HG02943 (cell line): ENCODE measurements around the gene STX3.
"Not testable (repeated sequence)": the region's sequence is repeated elsewhere in the genome, so short reads cannot be mapped to it uniquely, and the experiment has no call there.

Experiments
- ATAC-seq: cut with Tn5 transposase; IDR thresholded peaks from one replicate; pipeline ENCODE4 v1.9.1; 2021; ENCODE audit warnings: mild to moderate bottlenecking, low read depth, moderate library complexity; ENCODE audit not compliant: unreplicated experiment

STX3 gene

GRCh38 chr11:59756845-59757244 lies 1.7 kb downstream of the STX3 start:
- no peak for ATAC-seq

DNA sequence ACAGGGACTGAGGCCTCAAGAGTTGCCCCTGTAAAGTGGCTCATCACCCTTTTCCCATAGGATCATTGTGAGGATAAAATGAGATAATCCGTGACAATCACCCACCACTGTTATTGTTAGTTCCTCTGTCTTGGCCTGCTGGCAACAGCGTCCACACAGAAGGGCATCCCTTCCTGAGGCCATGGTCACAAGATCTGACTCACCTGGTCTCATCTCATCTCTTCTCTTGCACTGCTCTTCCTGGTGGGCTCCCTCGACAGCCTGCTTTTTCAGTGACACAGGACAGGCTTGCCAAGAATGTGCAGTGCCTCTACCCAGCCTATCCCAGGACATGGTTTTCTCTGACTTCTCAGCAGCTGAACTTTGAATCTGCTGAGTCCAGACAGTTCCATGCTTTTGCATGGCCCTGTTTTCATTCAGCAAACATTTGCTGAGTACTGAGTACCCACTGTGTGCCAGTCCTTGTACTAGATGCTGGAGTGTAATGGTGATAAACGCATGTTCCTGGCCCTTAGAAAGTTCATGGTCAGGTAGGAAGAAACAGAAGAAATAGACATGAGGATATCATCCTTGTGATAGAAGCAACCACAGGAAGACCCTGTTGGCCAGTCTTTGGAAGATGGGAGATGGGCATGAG lies 3.3 kb downstream of the STX3 start:
- no peak for ATAC-seq

DNA sequence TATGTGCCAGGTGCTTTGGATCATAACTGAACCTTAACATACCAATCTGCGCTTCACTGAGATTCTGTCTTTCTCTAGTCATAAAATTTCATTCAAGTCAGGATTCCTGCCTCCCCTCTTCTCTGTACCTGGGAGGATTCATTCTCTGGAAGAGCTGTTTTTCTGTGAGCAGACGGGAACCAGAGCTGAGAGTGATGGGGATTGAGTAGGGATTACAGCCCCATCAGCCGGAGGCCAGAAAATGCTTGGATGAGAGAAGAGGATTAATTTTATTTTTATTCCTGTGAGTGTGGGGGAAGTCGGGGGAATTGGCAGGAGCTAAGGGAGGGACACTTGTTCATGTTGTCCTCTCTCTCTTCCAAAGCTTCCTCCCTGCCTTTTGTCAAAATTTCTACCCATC lies 4.7 kb downstream of the STX3 start:
- ATAC-seq = no peak

DNA sequence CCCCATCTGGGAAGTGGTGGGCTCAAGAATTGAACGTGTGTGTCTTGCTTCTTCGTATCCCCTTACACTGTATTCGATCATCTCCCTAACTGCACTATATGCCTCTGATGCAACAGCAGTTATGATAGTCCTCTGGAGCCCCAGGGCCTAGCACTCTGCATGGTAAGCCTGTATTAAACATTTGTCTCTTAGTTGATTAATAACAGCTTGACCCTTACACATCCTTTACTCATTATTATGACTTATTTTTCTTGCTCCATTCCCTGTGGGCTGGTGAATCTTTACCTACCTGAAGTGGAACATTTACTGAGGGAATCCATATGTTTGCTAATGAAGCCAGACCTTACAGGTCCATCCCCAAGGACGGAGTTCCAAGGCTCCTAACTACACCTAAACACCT lies 5.6 kb downstream of the STX3 start:
- no peak for ATAC-seq

GRCh38 chr11:59761993-59762392 lies 6.8 kb downstream of the STX3 start:
- ATAC-seq = no peak

GRCh38 chr11:59765068-59765735 lies 10.0 kb downstream of the STX3 start:
- ATAC-seq = no peak

GRCh38 chr11:59766542-59767224 lies 11.5 kb downstream of the STX3 start:
- ATAC-seq = no peak

- no peak for ATAC-seq
Observed at GRCh38 chr11:59767225-59767611, 12.0 kb downstream of the STX3 start.

DNA sequence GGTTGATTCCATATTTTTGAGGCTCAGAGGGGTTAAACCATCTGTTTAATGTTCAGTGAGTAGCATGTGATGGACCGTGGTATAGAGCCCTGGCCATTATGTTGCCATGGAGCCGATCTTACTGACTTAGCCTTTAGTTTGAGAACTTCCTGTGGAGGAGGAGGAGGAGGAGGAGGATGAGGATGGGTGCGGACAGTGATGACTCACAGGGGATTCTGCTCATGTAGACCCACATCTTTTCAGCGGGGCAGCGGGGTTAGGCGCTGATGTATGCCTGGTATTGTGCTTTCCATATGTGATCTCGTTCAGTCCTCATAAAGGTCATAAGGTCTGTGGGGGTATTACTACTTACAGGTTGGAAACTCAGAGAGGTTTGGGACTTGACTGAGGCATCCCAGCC lies 13.9 kb downstream of the STX3 start:
- no peak for ATAC-seq

DNA sequence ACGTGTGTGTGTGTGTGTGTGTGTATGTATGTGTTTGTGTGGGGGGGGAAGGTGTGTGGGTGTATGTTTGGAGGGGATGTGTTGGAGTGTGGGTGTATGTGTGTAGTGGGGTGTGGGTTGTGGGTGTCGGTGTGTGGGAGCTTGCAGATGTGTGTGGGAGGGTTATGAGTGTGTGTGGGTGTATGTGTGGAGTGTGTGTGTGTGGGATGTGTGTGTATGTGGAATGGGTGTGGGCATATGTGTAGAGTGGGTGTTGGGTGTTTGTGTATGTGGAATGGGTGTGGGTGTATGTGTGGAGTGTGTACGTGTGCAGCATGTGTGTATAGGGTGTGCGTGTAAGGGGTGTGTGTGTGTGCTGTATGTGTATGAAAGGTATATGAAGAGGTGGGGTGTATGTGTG lies 14.7 kb downstream of the STX3 start:
- ATAC-seq = no peak

DNA sequence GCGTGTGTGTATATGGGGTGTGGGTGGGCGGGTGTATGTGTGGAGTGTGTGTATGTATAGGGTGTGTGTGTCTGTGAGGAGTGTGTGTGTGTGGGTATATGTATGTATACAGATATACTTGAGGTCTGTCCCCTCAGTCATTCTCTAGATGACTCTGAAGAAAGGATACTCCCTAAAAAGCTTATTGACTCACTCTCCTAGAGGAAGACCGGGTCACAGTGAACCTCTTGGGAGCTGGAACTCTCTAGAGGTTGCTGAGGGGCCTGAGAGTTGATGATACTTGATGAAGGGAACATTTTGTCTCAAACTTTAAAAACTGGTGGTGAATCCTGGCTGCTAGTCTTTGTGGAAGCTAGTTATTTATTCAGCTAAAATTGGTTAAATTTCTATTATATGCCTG lies 15.1 kb downstream of the STX3 start:
- ATAC-seq = no peak

DNA sequence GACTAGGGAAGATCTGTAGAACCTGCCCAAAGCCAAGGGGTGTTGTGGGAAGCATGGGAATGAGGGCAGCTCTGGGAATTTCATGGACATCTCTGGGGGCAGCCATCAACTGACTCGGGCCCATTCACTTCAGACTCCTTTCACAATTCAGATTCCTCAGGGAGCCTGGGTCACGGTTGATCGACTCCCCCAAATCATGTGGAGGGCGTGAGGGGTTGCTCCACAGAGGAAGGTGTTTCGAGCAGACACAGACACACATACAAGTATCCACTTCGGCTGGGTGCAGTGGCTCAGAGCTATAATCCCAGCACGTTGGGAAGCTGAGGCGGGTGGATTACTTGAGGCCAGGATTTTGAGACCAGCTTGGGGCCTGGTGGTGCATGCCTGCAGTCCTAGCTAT lies 15.7 kb downstream of the STX3 start:
- ATAC-seq = no peak

DNA sequence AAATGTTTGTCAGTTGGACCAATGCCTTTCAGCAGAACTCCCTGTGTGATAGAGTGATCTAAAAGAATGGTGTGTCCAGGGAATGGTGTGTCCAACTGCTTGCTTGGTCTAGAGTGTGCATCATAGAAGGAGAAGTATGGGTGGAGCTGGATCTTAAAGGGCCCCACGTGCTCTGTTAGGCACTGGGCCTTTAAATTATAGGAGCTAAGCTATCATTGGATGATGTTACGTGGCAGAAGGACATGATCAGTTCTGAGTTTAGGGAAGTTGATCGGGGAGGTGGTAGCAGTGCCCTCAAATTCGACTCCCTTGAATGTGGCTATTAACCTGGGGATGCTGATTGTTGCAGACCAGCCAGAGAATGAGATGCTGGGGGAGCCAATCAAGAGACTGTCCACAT lies 16.4 kb downstream of the STX3 start:
- ATAC-seq = no peak

DNA sequence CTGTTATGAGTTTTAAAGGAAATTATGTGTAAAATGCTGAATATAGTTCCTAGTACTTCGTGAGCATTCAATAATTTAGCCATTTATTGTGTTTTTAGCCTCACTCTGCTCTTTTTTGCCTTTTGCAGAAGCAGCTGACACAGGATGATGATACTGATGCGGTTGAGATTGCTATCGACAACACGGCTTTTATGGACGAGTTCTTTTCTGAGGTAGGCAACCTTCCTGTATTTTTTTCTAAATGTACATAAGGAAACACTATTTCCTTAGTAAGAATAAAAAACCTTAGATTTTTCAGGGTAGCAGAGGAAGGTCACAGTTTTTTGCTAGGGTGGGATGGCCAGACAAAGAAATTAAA lies 17.9 kb downstream of the STX3 start:
- no peak for ATAC-seq

DNA sequence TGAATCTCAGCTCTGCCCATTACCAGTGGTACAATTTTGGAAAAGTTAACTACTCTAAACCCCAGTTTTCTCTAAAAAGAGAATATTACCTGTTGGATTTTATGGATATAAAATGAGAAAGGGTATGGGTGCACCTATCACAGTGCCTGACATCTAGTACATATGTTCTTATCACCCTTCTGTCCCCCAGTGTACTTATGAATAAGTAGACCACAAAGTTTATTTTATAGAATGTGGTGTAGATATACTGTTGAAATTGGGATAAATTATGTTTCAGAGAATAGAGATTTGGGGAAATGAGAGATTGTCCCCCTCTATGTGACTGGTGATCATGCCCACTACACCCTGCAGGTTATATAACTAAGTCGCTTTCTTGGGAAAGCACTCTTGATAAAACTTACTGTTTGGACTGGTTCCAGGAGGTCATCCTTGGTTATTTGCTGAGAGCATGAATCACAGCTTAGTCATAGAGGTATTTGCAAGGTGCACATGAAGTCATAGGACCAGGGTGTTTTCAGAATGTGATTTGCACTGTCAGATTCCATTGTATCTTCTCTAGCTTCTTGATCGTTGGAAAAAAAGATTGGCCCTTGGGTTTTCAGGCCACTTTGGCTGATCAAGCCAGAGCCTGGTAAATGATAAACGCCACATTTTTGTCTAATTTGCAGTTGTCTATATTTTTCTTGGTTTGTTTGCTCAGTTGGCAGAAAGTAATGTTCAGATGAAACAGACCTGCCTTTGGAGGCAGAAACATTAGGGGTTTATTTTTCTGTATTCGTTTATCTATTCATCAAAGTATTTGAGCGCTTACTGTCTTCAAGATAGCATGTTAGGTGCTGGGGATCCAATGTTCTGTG lies 21.3 kb downstream of the STX3 start:
- ATAC-seq = no peak

GRCh38 chr11:59777104-59777503 lies 21.9 kb downstream of the STX3 start:
- no peak for ATAC-seq

DNA sequence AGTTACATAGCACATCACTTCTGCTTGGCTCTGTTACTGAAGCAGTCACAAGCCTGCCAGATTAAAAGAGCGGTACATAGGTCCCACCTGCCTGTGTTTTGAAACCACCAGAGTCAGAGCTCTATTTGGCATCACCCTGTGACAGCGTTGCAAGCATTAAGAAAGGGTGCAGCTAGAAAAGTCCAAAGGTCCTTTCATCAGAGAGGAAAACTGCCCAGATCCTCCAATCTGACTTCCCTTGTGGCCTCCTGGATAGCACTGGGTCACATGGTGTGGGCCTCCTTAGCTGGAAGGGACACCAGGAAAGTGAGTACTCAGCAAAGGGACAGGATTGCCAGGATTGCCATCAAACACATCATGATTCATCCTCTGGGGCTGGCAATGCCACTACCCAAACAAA lies 22.9 kb downstream of the STX3 start:
- no peak for ATAC-seq

DNA sequence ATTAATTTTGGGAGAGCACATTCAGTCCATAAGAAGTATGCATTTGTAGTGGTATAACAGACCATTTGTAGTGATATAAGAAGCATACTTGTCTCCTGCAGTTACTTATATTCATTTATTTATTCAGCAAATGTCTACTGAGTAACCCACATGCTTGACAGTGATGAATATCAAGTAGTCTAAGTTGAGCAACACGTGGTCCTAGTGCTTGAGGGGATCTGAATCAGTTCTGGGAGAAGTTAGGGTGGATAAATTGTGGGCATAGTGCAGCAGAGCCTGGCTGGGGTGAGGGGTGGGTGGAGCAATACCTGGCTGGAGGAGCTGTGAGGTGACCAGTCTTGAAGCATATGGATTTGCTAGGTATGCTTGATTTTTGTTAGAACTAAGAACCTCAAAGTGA lies 24.3 kb downstream of the STX3 start:
- ATAC-seq = no peak

DNA sequence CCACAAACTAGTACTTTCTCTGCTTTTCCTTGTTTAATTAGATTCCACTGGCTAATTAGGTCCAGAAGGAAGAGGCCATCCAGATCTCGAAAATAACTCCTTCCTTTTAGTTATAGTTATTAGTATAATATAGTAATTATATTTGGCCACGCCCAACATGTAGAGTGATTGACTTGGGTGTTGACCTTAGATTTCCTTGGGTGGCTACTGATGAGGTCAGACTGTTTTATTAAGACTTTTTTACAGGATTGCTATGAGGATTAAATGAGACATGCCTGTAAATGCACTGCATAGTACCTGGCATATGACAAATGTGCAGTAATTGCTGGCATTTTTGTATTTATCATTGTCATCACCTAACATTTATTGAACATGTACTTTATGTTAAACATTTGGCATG lies 26.9 kb downstream of the STX3 start:
- no peak for ATAC-seq

GRCh38 chr11:59783632-59784090 lies 28.5 kb downstream of the STX3 start:
- ATAC-seq = no peak

- ATAC-seq = not testable (repeated sequence)
Observed at GRCh38 chr11:59784441-59784840, 29.3 kb downstream of the STX3 start.
